Endothelial cell of umbilical vein (primary cell): ENCODE results near the gene ZNF580. TPM values are rescaled to one million over a fixed set of nuclear protein-coding genes. Genes with fewer than 3 reads are reported as not detected.

Experiments
- BruUV-seq: library from RNA; stranded (reverse); fragments of 400-500 nt; replicated peaks from 2 replicates; lab custom pipeline; 2021; lab: Mats Ljungman, UMichigan
- CTCF ChIA-PET: fragments of 300-600, 350-600 bp; sonication (Branson Sonifier 250); formaldehyde crosslinking; loops from one replicate; lab custom pipeline; 2021; ENCODE audit warnings: antibody characterized with exemption, inconsistent platforms; lab: Charles Lee
- POLR2A ChIA-PET: fragments of 300-600, 350-600 bp; sonication (Branson Sonifier 250); formaldehyde crosslinking; loops from one replicate; lab custom pipeline; 2021; ENCODE audit warnings: antibody characterized with exemption, inconsistent platforms; lab: Charles Lee
- DNase-seq: peaks from one replicate; pipeline ENCODE4 v3.0.0-alpha.2; 2011; ENCODE audit warnings: low read depth, low spot score
- FAIRE-seq: peaks from 2 replicates; lab custom pipeline; 2011; peaks lifted over from hg19 to GRCh38; lab: Jason Lieb, UNC
- H2AFZ ChIP-seq: 2 replicates; pipeline ENCODE4 v1.6.0; 2012; ENCODE audit warnings: low read depth, low read length, control low read depth, inconsistent platforms
- H3K27ac ChIP-seq: 2 replicates; pipeline ENCODE4 v1.5.1; 2011; ENCODE audit warnings: low read depth, mild to moderate bottlenecking, control low read depth, low read length, moderate library complexity; ENCODE audit not compliant: insufficient read depth
- H3K27me3 ChIP-seq, 2 experiments: 2 replicates each; pipeline versions ENCODE4 v1.6.0 to v1.6.1; 2011; ENCODE audit warnings: low read length in 2 of 2, mixed read lengths in 1 of 2; ENCODE audit not compliant: control insufficient read depth in 2 of 2, insufficient read depth in 2 of 2
- H3K36me3 ChIP-seq, 2 experiments: 2 replicates in 1 of 2; 3 replicates in 1 of 2; pipeline ENCODE4 v1.5.1; 2011; ENCODE audit warnings: low read length in 2 of 2, mild to moderate bottlenecking in 1 of 2, moderate library complexity in 1 of 2; ENCODE audit not compliant: control insufficient read depth in 2 of 2, insufficient read depth in 2 of 2; ENCODE audit errors: extremely low read depth in 1 of 2
- H3K4me1 ChIP-seq: 3 replicates; pipeline ENCODE4 v1.5.1; 2011; ENCODE audit warnings: mild to moderate bottlenecking, low read length; ENCODE audit not compliant: control insufficient read depth, insufficient read depth; ENCODE audit errors: extremely low read depth
- H3K4me2 ChIP-seq: 2 replicates; pipeline ENCODE4 v1.6.1; 2011; ENCODE audit warnings: low read length, control low read depth, mixed read lengths; ENCODE audit not compliant: insufficient read depth
- H3K4me3 ChIP-seq, 3 experiments: fragments of 200-600 bp in 1 of 3; sonication (generic), shearing (Covaris generic) in 1 of 3; replicated peaks in 1 of 3; 2 replicates each; pipeline ENCODE4 v1.5.1; 2011 to 2016; ENCODE audit warnings: control low read depth in 3 of 3, low read length in 3 of 3, mild to moderate bottlenecking in 2 of 3, inconsistent platforms in 1 of 3, low read depth in 1 of 3, moderate library complexity in 1 of 3; ENCODE audit not compliant: insufficient read depth in 1 of 3
- H3K79me2 ChIP-seq: 2 replicates; pipeline ENCODE4 v1.6.0; 2012; ENCODE audit warnings: low read length, inconsistent platforms; ENCODE audit not compliant: control insufficient read depth, insufficient read depth
- H3K9ac ChIP-seq: replicated peaks from 2 replicates; pipeline ENCODE3; 2011; ENCODE audit warnings: low read length, control low read depth; ENCODE audit not compliant: insufficient read depth; ENCODE audit errors: extremely low read depth
- H3K9me1 ChIP-seq: replicated peaks from 3 replicates; pipeline ENCODE4 v1.6.0; 2011; ENCODE audit warnings: mild to moderate bottlenecking, low read length; ENCODE audit not compliant: control insufficient read depth, insufficient read depth; ENCODE audit errors: extremely low read depth
- H3K9me3 ChIP-seq: replicated peaks from 2 replicates; pipeline ENCODE4 v1.5.1; 2012; ENCODE audit warnings: low read length, inconsistent platforms; ENCODE audit not compliant: control insufficient read depth, insufficient read depth
- H4K20me1 ChIP-seq: replicated peaks from 2 replicates; pipeline ENCODE3; 2011; ENCODE audit warnings: mild to moderate bottlenecking, low read length; ENCODE audit not compliant: control insufficient read depth, insufficient read depth; ENCODE audit errors: extremely low read depth
- EZH2 ChIP-seq: IDR thresholded peaks from 2 replicates; pipeline ENCODE4 v1.6.1; 2012; ENCODE audit warnings: borderline replicate concordance, low read depth, mild to moderate bottlenecking, moderate library complexity, low read length, inconsistent platforms; ENCODE audit not compliant: severe bottlenecking
- FOS ChIP-seq: IDR thresholded peaks from 2 replicates; pipeline ENCODE4 v1.6.1; 2011; ENCODE audit warnings: mild to moderate bottlenecking, low read length, moderate library complexity, borderline replicate concordance; ENCODE audit not compliant: insufficient read depth
- GATA2 ChIP-seq: IDR thresholded peaks from 2 replicates; pipeline ENCODE4 v1.7.0; 2011; ENCODE audit warnings: low read depth, mild to moderate bottlenecking, moderate library complexity, mixed read lengths, low read length; ENCODE audit not compliant: insufficient read length, insufficient read depth
- JUN ChIP-seq: IDR thresholded peaks from 2 replicates; pipeline ENCODE4 v1.6.1; 2011; ENCODE audit warnings: borderline replicate concordance, low read depth; ENCODE audit not compliant: insufficient read length, insufficient read depth
- MAX ChIP-seq: IDR thresholded peaks from 2 replicates; pipeline ENCODE4 v1.6.1; 2011; ENCODE audit not compliant: insufficient read depth, insufficient read length
- MYC ChIP-seq: IDR thresholded peaks from one replicate; pipeline ENCODE4 v1.6.1; 2011; ENCODE audit warnings: mild to moderate bottlenecking, low read depth, low read length
- POLR2A ChIP-seq: IDR thresholded peaks from 2 replicates; pipeline ENCODE4 v1.6.1; 2012; ENCODE audit warnings: low read depth, mild to moderate bottlenecking, control low read depth, low read length
- POLR2AphosphoS5 ChIP-seq: IDR thresholded peaks from 2 replicates; pipeline ENCODE4 v1.6.1; 2012; ENCODE audit warnings: low read depth, mild to moderate bottlenecking, control low read depth, low read length, moderate library complexity; ENCODE audit not compliant: insufficient read depth
- dilution Hi-C: fragments of 300-500 bp; cut with MboI; formaldehyde crosslinking; loops from one replicate; pipeline ENCODE4 v1.15.0; 2019; ENCODE audit warnings: low sequenced_read_pairs; ENCODE audit not compliant: extremely low pct_ligation_motif_present
- intact Hi-C: fragments of 100-400 bp; cut with micrococcal nuclease; formaldehyde crosslinking; loops from one replicate; pipeline ENCODE4 v1.10.0; 2022
- polyA plus RNA-seq, 4 experiments: library from polyadenylated mRNA; depleted of rRNA in 3 of 4; stranded (reverse) in 3 of 4; unstranded in 1 of 4; fragments of >200 nt; gene quantifications; 2 replicates each; pipeline versions ENCODE4 v1.2.1 to v1.2.3, GENCODE V29; 2011 to 2012; ENCODE audit warnings: missing spikeins in 1 of 4
- total RNA-seq: library from RNA; stranded (reverse); gene quantifications from 2 replicates; pipeline ENCODE4 v1.2.3, GENCODE V29; 2021
- TF ChIP-seq, protein P1 (sequence below), 2 donors: IDR thresholded peaks; 1 replicate in 1 of 2; 2 replicates in 1 of 2; pipeline ENCODE4 v1.5.1; 2011; ENCODE audit warnings: low read length in 2 of 2, mild to moderate bottlenecking in 2 of 2, moderate library complexity in 2 of 2, control low read depth in 1 of 2, inconsistent platforms in 1 of 2, low read depth in 1 of 2; ENCODE audit not compliant: insufficient read depth in 1 of 2; ENCODE audit errors: extremely low read depth in 1 of 2

The ZNF580 gene
- total and polyA plus RNA-seq, 2 donors (not counting 3 experiments of a cell fraction or from before 2014, with no cell fraction given), result 13.7 to 41.1 TPM

DNA sequence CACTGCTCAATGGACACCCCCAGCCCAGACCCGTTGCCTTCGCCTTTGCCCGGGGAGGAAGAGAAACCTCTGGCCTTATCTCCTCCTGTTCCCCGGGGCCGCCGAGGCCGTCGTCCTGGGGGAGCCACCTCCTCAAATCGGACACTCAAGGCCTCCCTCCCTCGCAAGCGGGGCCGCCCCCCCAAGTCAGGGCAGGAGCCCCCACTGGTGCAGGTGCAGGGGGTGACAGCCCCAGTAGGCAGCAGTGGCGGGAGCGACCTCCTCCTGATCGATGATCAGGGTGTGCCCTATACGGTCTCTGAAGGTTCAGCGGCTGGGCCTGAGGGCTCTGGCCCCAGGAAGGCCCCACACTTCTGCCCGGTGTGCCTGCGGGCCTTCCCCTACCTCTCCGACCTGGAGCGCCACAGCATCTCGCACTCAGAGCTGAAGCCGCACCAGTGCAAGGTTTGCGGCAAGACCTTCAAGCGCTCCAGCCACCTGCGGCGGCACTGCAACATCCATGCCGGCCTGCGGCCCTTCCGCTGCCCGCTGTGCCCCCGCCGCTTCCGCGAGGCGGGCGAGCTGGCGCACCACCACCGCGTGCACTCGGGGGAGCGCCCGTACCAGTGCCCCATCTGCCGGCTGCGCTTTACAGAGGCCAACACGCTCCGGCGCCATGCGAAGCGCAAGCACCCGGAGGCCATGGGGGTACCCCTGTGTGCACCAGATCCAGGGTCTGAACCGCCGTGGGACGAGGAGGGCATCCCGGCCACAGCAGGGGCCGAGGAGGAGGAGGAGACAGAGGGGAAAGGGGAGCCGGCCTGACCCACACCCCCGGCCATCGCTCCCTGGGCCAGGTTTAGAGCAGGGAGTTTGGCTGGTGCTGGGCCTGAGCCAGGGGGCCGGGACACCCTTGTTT lies 38.4 kb upstream of the ZNF580 start:
- ChIA-PET CTCF (interaction anchor here (1.2 kb wide), 1 partner anchor 99 kb away, joined by 3 read pairs; no protein-coding TSS in a partner anchor), POLR2A (no interaction called here)
- no peaks in the 10 kb centered on the region for H3K27me3 ChIP-seq
- no peak overlapping the region for H2AFZ ChIP-seq
- H3K36me3 ChIP-seq, result peaks cover 0 to 2% of the 10 kb centered on the region in 2 experiments
- dilution Hi-C loops, result loop anchor here (10.0 kb wide), 1 partner anchor 88 kb away; no protein-coding TSS in a partner anchor
- BruUV-seq, result no TSS peak
- H3K9ac ChIP-seq, result no peak overlapping the region
- intact Hi-C loops, result loop anchor here (10.0 kb wide), 2 partner anchors 218 to 348 kb away; partner anchors contain the start of genes PPP6R1, RPL28 and TMEM238
- TF ChIP-seq EZH2 (no peak), MAX (no peak), POLR2A (no peak), POLR2AphosphoS5 (no peak), FOS (no peak), JUN (no peak), MYC (no peak), GATA2 (no peak)
- TF ChIP-seq, protein P1, sequence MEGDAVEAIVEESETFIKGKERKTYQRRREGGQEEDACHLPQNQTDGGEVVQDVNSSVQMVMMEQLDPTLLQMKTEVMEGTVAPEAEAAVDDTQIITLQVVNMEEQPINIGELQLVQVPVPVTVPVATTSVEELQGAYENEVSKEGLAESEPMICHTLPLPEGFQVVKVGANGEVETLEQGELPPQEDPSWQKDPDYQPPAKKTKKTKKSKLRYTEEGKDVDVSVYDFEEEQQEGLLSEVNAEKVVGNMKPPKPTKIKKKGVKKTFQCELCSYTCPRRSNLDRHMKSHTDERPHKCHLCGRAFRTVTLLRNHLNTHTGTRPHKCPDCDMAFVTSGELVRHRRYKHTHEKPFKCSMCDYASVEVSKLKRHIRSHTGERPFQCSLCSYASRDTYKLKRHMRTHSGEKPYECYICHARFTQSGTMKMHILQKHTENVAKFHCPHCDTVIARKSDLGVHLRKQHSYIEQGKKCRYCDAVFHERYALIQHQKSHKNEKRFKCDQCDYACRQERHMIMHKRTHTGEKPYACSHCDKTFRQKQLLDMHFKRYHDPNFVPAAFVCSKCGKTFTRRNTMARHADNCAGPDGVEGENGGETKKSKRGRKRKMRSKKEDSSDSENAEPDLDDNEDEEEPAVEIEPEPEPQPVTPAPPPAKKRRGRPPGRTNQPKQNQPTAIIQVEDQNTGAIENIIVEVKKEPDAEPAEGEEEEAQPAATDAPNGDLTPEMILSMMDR (IDR thresholded peaks at IDR 0.05; ENCODE audit: extremely low read depth in 1 of 2, insufficient read depth in 1 of 2, low read depth in 1 of 2, low read length in 2 of 2), result no peak
- no peak overlapping the region for H3K27ac ChIP-seq
- H3K4me3 ChIP-seq, result no peak overlapping the region
- peaks cover 10% of the 10 kb centered on the region for H3K79me2 ChIP-seq
- H3K4me1 ChIP-seq, result peaks cover 21% of the 10 kb centered on the region
- H3K4me2 ChIP-seq, result no peak overlapping the region
- DNase-seq (no peak), FAIRE-seq (no peak)
- H3K9me1 ChIP-seq, result no peaks in the 10 kb centered on the region
- H3K9me3 ChIP-seq, result no peaks in the 10 kb centered on the region
- H4K20me1 ChIP-seq, result no peaks in the 10 kb centered on the region
